PC-9 (cell line): ENCODE data around the gene MACROD1. TPM values are rescaled to one million over a fixed set of nuclear protein-coding genes. Genes with fewer than 3 reads are reported as not detected.

Experiments
- BruUV-seq: library from RNA; stranded (reverse); fragments of 400-500 nt; replicated peaks from 2 replicates; lab custom pipeline; 2021; lab: Mats Ljungman, UMichigan
- CTCF ChIA-PET: fragments of 300-600 bp; sonication (Branson Sonifier 250); formaldehyde crosslinking; loops from one replicate; lab custom pipeline; 2022; ENCODE audit warnings: antibody characterized with exemption; lab: Charles Lee
- POLR2A ChIA-PET: fragments of 300-600 bp; sonication (Branson Sonifier 250); formaldehyde crosslinking; loops from one replicate; lab custom pipeline; 2022; ENCODE audit warnings: antibody characterized with exemption; ENCODE audit not compliant: unreplicated experiment; lab: Charles Lee
- DNase-seq, 2 experiments: peaks; one replicate each; pipeline versions ENCODE4 v3.0.0 to v3.0.0-alpha.2; 2015 to 2022; ENCODE audit warnings: mixed read lengths in 1 of 2
- H2AFZ ChIP-seq: fragments of 200-600 bp; sonication (generic); 2 replicates; pipeline ENCODE4 v1.8.1; 2017; ENCODE audit warnings: antibody characterized with exemption
- H3F3A ChIP-seq: fragments of 200-600 bp; sonication (generic); 2 replicates; pipeline ENCODE4 v1.8.1; 2017; ENCODE audit warnings: antibody characterized with exemption, mild to moderate bottlenecking, low read depth; ENCODE audit not compliant: insufficient read depth
- H3K27ac ChIP-seq: fragments of 200-600 bp; sonication (generic); 2 replicates; pipeline ENCODE4 v1.6.1; 2016; ENCODE audit warnings: mixed run types
- H3K27me3 ChIP-seq: fragments of 200-600 bp; sonication (generic); 2 replicates; pipeline ENCODE4 v1.6.1; 2016; ENCODE audit warnings: low read depth, mixed run types; ENCODE audit not compliant: insufficient read depth
- H3K36me3 ChIP-seq: fragments of 200-600 bp; sonication (generic); 2 replicates; pipeline ENCODE4 v1.6.1; 2016; ENCODE audit warnings: low read depth, mixed run types
- H3K4me1 ChIP-seq: fragments of 200-600 bp; sonication (generic); replicated peaks from 2 replicates; pipeline ENCODE4 v1.6.1; 2016; ENCODE audit warnings: mixed run types; ENCODE audit not compliant: insufficient read depth
- H3K4me2 ChIP-seq: fragments of 200-600 bp; sonication (generic); 2 replicates; pipeline ENCODE4 v1.6.1; 2017; ENCODE audit warnings: mixed run types
- H3K4me3 ChIP-seq: fragments of 200-600 bp; sonication (generic); 2 replicates; pipeline ENCODE4 v1.6.1; 2016; ENCODE audit warnings: mixed run types
- H3K79me2 ChIP-seq: fragments of 200-600 bp; sonication (generic); 2 replicates; pipeline ENCODE4 v1.6.1; 2017; ENCODE audit warnings: low read depth, mixed run types
- H3K9me2 ChIP-seq: fragments of 200-600 bp; sonication (generic); 2 replicates; pipeline ENCODE4 v1.8.1; 2017; ENCODE audit warnings: mild to moderate bottlenecking; ENCODE audit not compliant: insufficient read depth
- H3K9me3 ChIP-seq: fragments of 200-600 bp; sonication (generic); 2 replicates; pipeline ENCODE4 v1.8.1; 2016; ENCODE audit warnings: low read depth; ENCODE audit not compliant: insufficient read depth
- H4K20me1 ChIP-seq: fragments of 200-600 bp; sonication (generic); 2 replicates; pipeline ENCODE4 v1.8.1; 2017; ENCODE audit not compliant: insufficient read depth
- CTCF ChIP-seq: fragments of 200-600 bp; sonication (generic); conservative IDR thresholded peaks from 2 replicates; pipeline ENCODE4 v1.6.1; 2017; ENCODE audit warnings: mixed run types, antibody characterized with exemption, mild to moderate bottlenecking, moderate library complexity
- EZH2 ChIP-seq: fragments of 200-600 bp; sonication (generic); IDR thresholded peaks from 2 replicates; pipeline ENCODE4 v1.8.0; 2017; ENCODE audit warnings: antibody characterized with exemption, low read depth
- intact Hi-C: fragments of 100-400 bp; cut with micrococcal nuclease; formaldehyde crosslinking; loops from one replicate; pipeline ENCODE4 v1.10.0; 2022; ENCODE audit not compliant: unreplicated experiment
- total RNA-seq: library from RNA; stranded (reverse); gene quantifications from 2 replicates; pipeline ENCODE4 v1.2.3, GENCODE V29; 2021

Gene MACROD1
- total RNA-seq, 1 experiment from 2014 or later: 41.0 TPM

- H2AFZ ChIP-seq: no peak overlapping the region
- no TSS peak for BruUV-seq
- peak in 1 of 2 experiments; percentile 34 for DNase-seq
- H3K4me1 ChIP-seq: no peaks in the 10 kb centered on the region
- no peak overlapping the region for H3K4me3 ChIP-seq
- H3K27ac ChIP-seq: no peak overlapping the region
- peaks cover 32% of the 10 kb centered on the region for H4K20me1 ChIP-seq
- TF ChIP-seq EZH2: no peak
- H3K36me3 ChIP-seq: no peaks in the 10 kb centered on the region
- no peaks in the 10 kb centered on the region for H3K9me2 ChIP-seq
- no peaks in the 10 kb centered on the region for H3F3A ChIP-seq
- H3K4me2 ChIP-seq: no peak overlapping the region
- ChIA-PET CTCF (no interaction called here), POLR2A (interaction anchor here (0.6 kb wide), 2 partner anchors 41 to 180 kb away, joined by 4 to 6 read pairs; partner anchors contain the start of gene FKBP2)
- no peaks in the 10 kb centered on the region for H3K79me2 ChIP-seq
- H3K9me3 ChIP-seq: no peaks in the 10 kb centered on the region
- H3K27me3 ChIP-seq: no peaks in the 10 kb centered on the region
- intact Hi-C loops: no loop called here
These were observed 105.0 kb downstream of the MACROD1 start for GRCh38 chr11:64060861-64061444.

GRCh38 chr11:64060263-64060860 is 105.6 kb downstream of the MACROD1 start:
- intact Hi-C loops: no loop called here
- no peaks in the 10 kb centered on the region for H3F3A ChIP-seq
- no peaks in the 10 kb centered on the region for H3K79me2 ChIP-seq
- no peaks in the 10 kb centered on the region for H3K36me3 ChIP-seq
- TF ChIP-seq EZH2 (no peak), CTCF (no peak)
- H3K9me2 ChIP-seq: no peaks in the 10 kb centered on the region
- BruUV-seq: no TSS peak
- H3K27me3 ChIP-seq: no peaks in the 10 kb centered on the region
- peaks cover 35% of the 10 kb centered on the region for H4K20me1 ChIP-seq
- H3K27ac ChIP-seq: no peak overlapping the region
- CTCF ChIA-PET: no interaction called here
- no peak overlapping the region for H3K4me2 ChIP-seq
- H3K4me1 ChIP-seq: no peaks in the 10 kb centered on the region
- no peak overlapping the region for H2AFZ ChIP-seq
- no peaks in the 10 kb centered on the region for H3K9me3 ChIP-seq
- DNase-seq: no peak
- POLR2A ChIA-PET: interaction anchor here (0.6 kb wide), 1 partner anchor 41 kb away, joined by 4 read pairs; no protein-coding TSS in a partner anchor
- H3K4me3 ChIP-seq: no peak overlapping the region

GRCh38 chr11:64059339-64060140 is 106.4 kb downstream of the MACROD1 start:
- no peaks in the 10 kb centered on the region for H3K9me3 ChIP-seq
- H3K4me2 ChIP-seq: no peak overlapping the region
- no peaks in the 10 kb centered on the region for H3K9me2 ChIP-seq
- peaks cover 37% of the 10 kb centered on the region for H4K20me1 ChIP-seq
- POLR2A ChIA-PET: no interaction called here
- no peak for TF ChIP-seq CTCF
- no peak for TF ChIP-seq EZH2
- no peak for DNase-seq
- no peaks in the 10 kb centered on the region for H3K79me2 ChIP-seq
- H3K27ac ChIP-seq: no peak overlapping the region
- no TSS peak for BruUV-seq
- no peaks in the 10 kb centered on the region for H3K36me3 ChIP-seq
- intact Hi-C loops: no loop called here
- no peak overlapping the region for H2AFZ ChIP-seq
- H3K4me1 ChIP-seq: no peaks in the 10 kb centered on the region
- no peak overlapping the region for H3K4me3 ChIP-seq
- H3F3A ChIP-seq: no peaks in the 10 kb centered on the region
- H3K27me3 ChIP-seq: no peaks in the 10 kb centered on the region
- CTCF ChIA-PET: no interaction called here
